Rectal smooth muscle tissue (tissue), 1 donor: ENCODE measurements around the gene CLHC1.
"Not testable (repeated sequence)": the region's sequence is repeated elsewhere in the genome, so short reads cannot be mapped to it uniquely, and the experiment has no call there.

ENCODE experiments used
- H3K27ac ChIP-seq: one replicate; pipeline ENCODE4 v1.7.0; 2013; ENCODE audit warnings: low read depth, low read length, inconsistent platforms
- H3K27me3 ChIP-seq: one replicate; pipeline ENCODE4 v1.7.0; 2013; ENCODE audit warnings: low read length; ENCODE audit not compliant: control insufficient read depth, insufficient read depth
- H3K36me3 ChIP-seq: one replicate; pipeline ENCODE4 v1.7.0; 2013; ENCODE audit warnings: low read length; ENCODE audit not compliant: control insufficient read depth, insufficient read depth
- H3K4me1 ChIP-seq: one replicate; pipeline ENCODE4 v1.7.0; 2013; ENCODE audit warnings: low read length; ENCODE audit not compliant: control insufficient read depth, insufficient read depth
- H3K4me3 ChIP-seq: one replicate; pipeline ENCODE4 v1.7.0; 2013; ENCODE audit warnings: low read length
- H3K9ac ChIP-seq: one replicate; pipeline ENCODE4 v1.7.0; 2013; ENCODE audit warnings: low read length

Gene CLHC1

GRCh38 chr2:55228226-55228563 lies 3.9 kb downstream of the CLHC1 start:
- no peak overlapping the region for H3K27ac ChIP-seq
- no peak overlapping the region for H3K4me3 ChIP-seq
- no peaks in the 10 kb centered on the region for H3K27me3 ChIP-seq
- H3K9ac ChIP-seq = no peak overlapping the region
- H3K36me3 ChIP-seq = no peaks in the 10 kb centered on the region
- peaks cover 6% of the 10 kb centered on the region for H3K4me1 ChIP-seq

- H3K4me3 ChIP-seq, H3K27me3 ChIP-seq, H3K27ac ChIP-seq, H3K4me1 ChIP-seq, H3K36me3 ChIP-seq, H3K9ac ChIP-seq: not testable (repeated sequence)
Measured at GRCh38 chr2:55227437-55228225, 4.5 kb downstream of the CLHC1 start.

- Histone ChIP-seq H3K27ac (no peak overlapping the region), H3K4me3 (no peak overlapping the region), H3K4me1 (peaks cover 5% of the 10 kb centered on the region), H3K36me3 (no peaks in the 10 kb centered on the region), H3K9ac (no peak overlapping the region), H3K27me3 (no peaks in the 10 kb centered on the region)
Measured at GRCh38 chr2:55225481-55226020, 6.5 kb downstream of the CLHC1 start.

- Histone ChIP-seq H3K36me3 (no peaks in the 10 kb centered on the region), H3K9ac (no peak overlapping the region), H3K4me1 (peaks cover 5% of the 10 kb centered on the region), H3K4me3 (no peak overlapping the region), H3K27ac (no peak overlapping the region), H3K27me3 (no peaks in the 10 kb centered on the region)
Measured at GRCh38 chr2:55224761-55225261, 7.3 kb downstream of the CLHC1 start.

GRCh38 chr2:55223958-55224760 lies 7.9 kb downstream of the CLHC1 start:
- Histone ChIP-seq H3K4me1 (peaks cover 5% of the 10 kb centered on the region), H3K27me3 (no peaks in the 10 kb centered on the region), H3K36me3 (no peaks in the 10 kb centered on the region), H3K4me3 (peak overlapping the region; percentile 84), H3K27ac (peak overlapping the region; percentile 95), H3K9ac (no peak overlapping the region)

GRCh38 chr2:55213822-55214221 lies 18.3 kb downstream of the CLHC1 start:
- Histone ChIP-seq H3K36me3 (no peaks in the 10 kb centered on the region), H3K4me1 (no peaks in the 10 kb centered on the region), H3K4me3 (no peak overlapping the region), H3K27me3 (no peaks in the 10 kb centered on the region), H3K27ac (no peak overlapping the region), H3K9ac (no peak overlapping the region)

- H3K9ac ChIP-seq = no peak overlapping the region
- H3K36me3 ChIP-seq = no peaks in the 10 kb centered on the region
- H3K27me3 ChIP-seq = no peaks in the 10 kb centered on the region
- H3K27ac ChIP-seq = no peak overlapping the region
- no peak overlapping the region for H3K4me3 ChIP-seq
- H3K4me1 ChIP-seq = no peaks in the 10 kb centered on the region
Measured at GRCh38 chr2:55204950-55205349, 27.1 kb downstream of the CLHC1 start.

- no peak overlapping the region for H3K9ac ChIP-seq
- H3K4me1 ChIP-seq = no peaks in the 10 kb centered on the region
- no peak overlapping the region for H3K27ac ChIP-seq
- no peaks in the 10 kb centered on the region for H3K27me3 ChIP-seq
- no peaks in the 10 kb centered on the region for H3K36me3 ChIP-seq
- no peak overlapping the region for H3K4me3 ChIP-seq
Measured at GRCh38 chr2:55204536-55204935, 27.6 kb downstream of the CLHC1 start.

GRCh38 chr2:55200416-55200815 lies 31.7 kb downstream of the CLHC1 start:
- Histone ChIP-seq H3K36me3 (no peaks in the 10 kb centered on the region), H3K4me3 (no peak overlapping the region), H3K9ac (no peak overlapping the region), H3K4me1 (no peaks in the 10 kb centered on the region), H3K27me3 (no peaks in the 10 kb centered on the region), H3K27ac (no peak overlapping the region)

GRCh38 chr2:55196526-55196925 lies 35.6 kb downstream of the CLHC1 start:
- no peaks in the 10 kb centered on the region for H3K36me3 ChIP-seq
- H3K9ac ChIP-seq = no peak overlapping the region
- no peak overlapping the region for H3K27ac ChIP-seq
- H3K4me1 ChIP-seq = no peaks in the 10 kb centered on the region
- H3K4me3 ChIP-seq = no peak overlapping the region
- no peaks in the 10 kb centered on the region for H3K27me3 ChIP-seq

GRCh38 chr2:55191888-55192287 lies 40.2 kb downstream of the CLHC1 start:
- H3K27me3 ChIP-seq, H3K4me3 ChIP-seq, H3K36me3 ChIP-seq, H3K27ac ChIP-seq, H3K9ac ChIP-seq, H3K4me1 ChIP-seq: not testable (repeated sequence)

GRCh38 chr2:55186837-55187236 lies 45.3 kb downstream of the CLHC1 start:
- not testable (repeated sequence) for H3K4me1 ChIP-seq, H3K27ac ChIP-seq, H3K4me3 ChIP-seq, H3K9ac ChIP-seq, H3K27me3 ChIP-seq, H3K36me3 ChIP-seq
